Pancreas (tissue), 10 donors: ENCODE measurements around the gene PACS1. TPM values are rescaled to one million over a fixed set of nuclear protein-coding genes. Genes with fewer than 3 reads are reported as not detected.

ENCODE experiments used
- ATAC-seq, 4 donors: fragments of 200-7000 bp; cut with Tn5 transposase; one replicate each; pipeline versions ENCODE4 v1.8.0 to v1.9.1; 2020; ENCODE audit warnings: mild to moderate bottlenecking in 4 of 4, moderate library complexity in 4 of 4
- DNase-seq, 6 donors: peaks; one replicate each; pipeline ENCODE4 v3.0.0-alpha.2; 2020
- FAIRE-seq: peaks from 2 replicates; lab custom pipeline; 2012; peaks lifted over from hg19 to GRCh38; lab: Jason Lieb, UNC
- H3K27ac ChIP-seq, 4 donors: fragments of 200-600 bp; sonication (generic); 1 replicate in 3 of 4; 2 replicates in 1 of 4; pipeline versions ENCODE4 v1.5.0 to v1.8.0; 2020
- H3K27me3 ChIP-seq, 4 donors: fragments of 200-600 bp; one replicate each; pipeline ENCODE4 v1.8.0; 2021
- H3K36me3 ChIP-seq, 3 donors: fragments of 200-600 bp; sonication (generic) in 1 of 3; one replicate each; pipeline versions ENCODE4 v1.5.0 to v1.8.0; 2020 to 2021
- H3K4me1 ChIP-seq, 3 donors: fragments of 200-600 bp; one replicate each; pipeline ENCODE4 v1.8.0; 2021
- H3K4me3 ChIP-seq, 4 donors: fragments of 200-600 bp; sonication (generic) in 2 of 4; one replicate each; pipeline versions ENCODE4 v1.5.0 to v1.8.0; 2020 to 2021
- H3K9me3 ChIP-seq, 4 donors: fragments of 200-600 bp; one replicate each; pipeline ENCODE4 v1.8.0; 2021
- WGBS, 2 donors: extraction: QIAGEN DNeasy Blood & Tissue Kit; methylation state at CpG; one replicate each; pipeline ENCODE4 v1.1.7; 2013; 5-methylcytosine and 5-hydroxymethylcytosine counted together
- intact Hi-C, 3 donors: fragments of 100-400 bp; cut with DNase I; formaldehyde crosslinking; loops; one replicate each; pipeline versions ENCODE4 v1.11.1 to v1.14.2; 2022
- polyA plus RNA-seq, 2 donors: library from polyadenylated mRNA; stranded (reverse); fragments of 200-250 nt; gene quantifications; one replicate each; pipeline ENCODE4 v1.2.3, GENCODE V29; 2013
- total RNA-seq, 6 donors: library from RNA; stranded (reverse); fragmentation: NEBNext Ultra II Directional in 4 of 6; extraction: Animal tissue kit (Norgen Biotek cat#: 25700) in 4 of 6; gene quantifications; one replicate each; pipeline versions ENCODE4 v1.2.1 to v1.2.4, GENCODE V29; 2021 to 2023
- TF ChIP-seq, protein P1 (sequence below), 4 donors: fragments of 200-600 bp; sonication (generic) in 3 of 4; IDR thresholded peaks; one replicate each; pipeline versions ENCODE4 v1.5.0 to v1.8.0; 2021; ENCODE audit warnings: antibody characterized with exemption in 4 of 4
- donor health status: healthy with polysubstance abuse.
- donor health status: DM: no; HTN: no; CAD: no; lungs with moderate emphysema.
- donor health status: DM: no; HTN: no; CAD: no.
- donor health status: control.
- donor health status: control.
- donor health status: Bipolar disorder and iron deficiency.
- donor health status: DM: yes; HTN: yes; CAD: no.
- donor health status: DM: no; HTN: no; CAD: no.
- donor health status: DM: no; HTN: no; CAD: no.
- donor health status: DM: yes; HTN: yes; CAD: no.

The PACS1 gene
- total and polyA plus RNA-seq, 8 donors, result 16.9 to 61.0 (median 27.3) TPM

DNA sequence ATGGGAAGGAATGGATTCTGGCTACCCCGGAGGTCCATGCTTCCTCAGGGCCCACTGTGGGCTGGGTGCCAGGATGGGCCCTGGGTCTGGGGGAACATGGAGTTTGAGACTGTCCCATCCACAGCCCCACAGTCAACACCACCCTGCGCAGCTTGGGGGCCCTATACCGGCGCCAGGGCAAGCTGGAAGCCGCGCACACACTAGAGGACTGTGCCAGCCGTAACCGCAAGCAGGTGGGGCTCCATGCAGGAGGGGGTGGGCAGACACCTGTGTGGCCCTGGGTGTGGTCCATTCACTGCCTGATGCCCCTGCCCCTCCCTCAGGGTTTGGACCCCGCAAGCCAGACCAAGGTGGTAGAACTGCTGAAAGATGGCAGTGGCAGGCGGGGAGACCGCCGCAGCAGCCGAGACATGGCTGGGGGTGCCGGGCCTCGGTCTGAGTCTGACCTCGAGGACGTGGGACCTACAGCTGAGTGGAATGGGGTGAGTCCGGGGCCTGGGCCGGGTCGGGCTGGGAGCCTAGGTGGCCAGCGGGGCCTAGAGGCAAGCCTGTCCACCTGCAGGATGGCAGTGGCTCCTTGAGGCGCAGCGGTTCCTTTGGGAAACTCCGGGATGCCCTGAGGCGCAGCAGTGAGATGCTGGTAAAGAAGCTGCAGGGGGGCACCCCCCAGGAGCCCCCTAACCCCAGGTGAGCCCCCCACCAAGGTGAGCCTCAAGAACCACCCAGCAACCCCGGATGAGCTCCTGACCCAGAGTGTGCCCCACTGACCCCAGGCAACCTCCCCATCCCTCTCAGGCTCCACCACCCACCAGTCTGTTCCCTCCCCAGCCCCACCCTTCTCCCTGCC is 195.7 kb downstream of the PACS1 start:
- H3K4me1 ChIP-seq, result no peaks in the 10 kb centered on the region
- TF ChIP-seq, protein P1, sequence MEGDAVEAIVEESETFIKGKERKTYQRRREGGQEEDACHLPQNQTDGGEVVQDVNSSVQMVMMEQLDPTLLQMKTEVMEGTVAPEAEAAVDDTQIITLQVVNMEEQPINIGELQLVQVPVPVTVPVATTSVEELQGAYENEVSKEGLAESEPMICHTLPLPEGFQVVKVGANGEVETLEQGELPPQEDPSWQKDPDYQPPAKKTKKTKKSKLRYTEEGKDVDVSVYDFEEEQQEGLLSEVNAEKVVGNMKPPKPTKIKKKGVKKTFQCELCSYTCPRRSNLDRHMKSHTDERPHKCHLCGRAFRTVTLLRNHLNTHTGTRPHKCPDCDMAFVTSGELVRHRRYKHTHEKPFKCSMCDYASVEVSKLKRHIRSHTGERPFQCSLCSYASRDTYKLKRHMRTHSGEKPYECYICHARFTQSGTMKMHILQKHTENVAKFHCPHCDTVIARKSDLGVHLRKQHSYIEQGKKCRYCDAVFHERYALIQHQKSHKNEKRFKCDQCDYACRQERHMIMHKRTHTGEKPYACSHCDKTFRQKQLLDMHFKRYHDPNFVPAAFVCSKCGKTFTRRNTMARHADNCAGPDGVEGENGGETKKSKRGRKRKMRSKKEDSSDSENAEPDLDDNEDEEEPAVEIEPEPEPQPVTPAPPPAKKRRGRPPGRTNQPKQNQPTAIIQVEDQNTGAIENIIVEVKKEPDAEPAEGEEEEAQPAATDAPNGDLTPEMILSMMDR (IDR thresholded peaks at IDR 0.05), result no peak
- H3K9me3 ChIP-seq, result no peaks in the 10 kb centered on the region
- peak in 4 of 6 donors; percentile 29 to 83 (median 60) for DNase-seq
- intact Hi-C loops, result no loop called here
- no peak overlapping the region for H3K27ac ChIP-seq
- no peaks in the 10 kb centered on the region for H3K27me3 ChIP-seq
- no peak overlapping the region for H3K4me3 ChIP-seq
- 93 to 95% methylated on average over 23 to 26 of the region's 26 CpGs for WGBS, 2 donors
- FAIRE-seq, result no peak
- H3K36me3 ChIP-seq, result no peaks in the 10 kb centered on the region
- no peak for ATAC-seq

DNA sequence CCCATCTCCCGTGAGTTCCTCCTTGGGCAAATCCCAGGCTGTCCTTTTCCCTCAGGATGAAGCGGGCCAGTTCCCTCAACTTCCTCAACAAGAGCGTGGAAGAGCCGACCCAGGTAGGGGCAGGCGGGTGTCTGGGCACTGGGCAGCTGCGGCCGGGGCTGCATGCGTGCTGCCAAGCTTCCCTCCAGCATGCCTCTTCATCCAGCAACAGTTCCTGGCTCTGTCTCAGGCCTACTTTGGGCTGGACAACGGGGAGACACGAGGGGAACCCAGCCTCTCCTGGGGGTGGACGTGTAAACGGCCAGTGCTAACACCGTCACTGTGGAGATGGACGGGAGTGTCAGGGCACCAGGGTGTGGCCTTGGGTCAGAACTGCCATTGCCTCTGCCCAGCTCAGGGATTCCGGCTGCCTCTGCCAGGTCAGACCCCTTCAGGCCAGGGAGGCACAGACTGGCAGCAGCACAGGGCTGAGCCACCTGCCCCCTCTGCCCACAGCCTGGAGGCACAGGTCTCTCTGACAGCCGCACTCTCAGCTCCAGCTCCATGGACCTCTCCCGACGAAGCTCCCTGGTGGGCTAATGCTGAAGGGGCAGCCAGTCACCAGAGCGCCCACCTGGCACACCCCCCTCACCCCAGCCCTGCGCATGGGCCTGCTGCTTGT is 196.4 kb downstream of the PACS1 start:
- H3K4me1 ChIP-seq, result no peaks in the 10 kb centered on the region
- no peak overlapping the region for H3K4me3 ChIP-seq
- TF ChIP-seq, protein P1 (IDR thresholded peaks at IDR 0.05), result no peak
- intact Hi-C loops, result no loop called here
- no peak for FAIRE-seq
- H3K27ac ChIP-seq, result no peak overlapping the region
- ATAC-seq, result no peak
- H3K36me3 ChIP-seq, result no peaks in the 10 kb centered on the region
- DNase-seq, result peak in 3 of 6 donors; percentile 45 to 82 (median 61)
- 85 to 86% methylated on average over 20 of the region's 20 CpGs for WGBS, 2 donors
- no peaks in the 10 kb centered on the region for H3K27me3 ChIP-seq
- H3K9me3 ChIP-seq, result no peaks in the 10 kb centered on the region

DNA sequence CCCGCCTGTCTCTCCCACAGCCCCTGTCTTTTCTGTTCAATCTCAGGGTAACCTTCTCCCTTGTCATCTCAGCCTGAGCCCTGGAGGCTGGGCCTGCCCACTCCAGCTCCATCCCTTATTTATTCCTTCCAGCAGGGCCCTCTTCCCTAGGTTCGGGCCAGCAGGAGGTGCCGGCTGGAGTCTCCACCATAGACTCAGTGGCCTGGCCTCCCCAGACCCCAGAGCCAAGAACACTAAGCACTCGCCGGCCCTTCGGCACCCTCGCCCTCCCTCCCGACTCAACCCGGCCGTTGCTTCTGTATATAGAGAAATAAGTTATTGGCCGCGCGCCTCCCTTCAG is 196.9 kb downstream of the PACS1 start:
- DNase-seq, result no peak
- H3K4me1 ChIP-seq, result no peaks in the 10 kb centered on the region
- 41 to 42% methylated on average over 13 of the region's 13 CpGs for WGBS, 2 donors
- TF ChIP-seq, protein P1 (IDR thresholded peaks at IDR 0.05), result no peak
- peaks cover 0 to 1% (median 1%) of the 10 kb centered on the region in 3 donors for H3K36me3 ChIP-seq
- no peak for ATAC-seq
- no peaks in the 10 kb centered on the region for H3K9me3 ChIP-seq
- peak overlapping the region; percentile 13 to 96 (median 74) for H3K4me3 ChIP-seq
- intact Hi-C loops, result no loop called here
- H3K27ac ChIP-seq, result peak overlapping the region; percentile 83 to 92 (median 88)
- no peak for FAIRE-seq
- no peaks in the 10 kb centered on the region for H3K27me3 ChIP-seq

DNA sequence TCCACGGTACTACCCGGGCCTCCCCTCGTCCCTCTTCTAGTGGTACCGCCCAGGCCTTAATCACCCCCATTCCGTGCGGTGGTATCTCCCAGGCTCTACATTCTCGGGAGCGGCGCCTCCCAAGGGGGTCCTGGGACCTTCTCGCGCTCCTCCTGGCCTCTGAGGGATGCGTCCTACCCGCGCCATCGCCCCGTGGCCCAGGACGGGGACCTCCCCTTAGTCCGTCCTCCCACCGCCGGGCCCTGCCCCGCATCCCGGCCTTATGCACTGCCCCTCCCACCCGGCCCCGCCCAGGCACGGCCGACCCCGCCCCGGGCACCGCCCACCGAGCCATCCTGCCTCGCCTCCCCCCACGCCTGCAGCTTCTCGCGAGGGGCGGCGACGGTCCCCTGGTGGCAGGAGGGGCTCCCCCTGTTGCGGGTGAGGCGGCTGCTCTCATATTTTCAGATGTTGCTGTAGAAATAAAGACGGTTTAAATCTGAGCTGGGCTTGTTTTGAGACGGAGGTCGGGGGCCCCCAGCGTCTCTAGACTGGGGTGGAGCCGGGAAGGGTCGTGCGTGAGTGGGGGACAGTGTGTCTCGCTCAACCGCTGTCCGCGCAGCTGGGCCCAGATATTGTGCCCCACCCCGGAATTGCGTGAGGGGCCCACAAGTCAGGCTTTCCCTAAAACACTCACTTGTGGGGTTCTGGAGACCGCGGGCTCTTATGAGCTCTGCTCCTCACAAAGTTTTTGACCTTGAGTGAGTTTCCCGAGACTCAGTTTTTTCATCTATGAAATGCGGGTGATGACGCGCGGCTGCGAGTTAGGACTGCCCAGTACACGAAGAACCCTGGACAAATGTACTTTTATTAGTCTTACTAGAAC is 197.5 kb downstream of the PACS1 start:
- H3K36me3 ChIP-seq, result peaks cover 0 to 7% (median 7%) of the 10 kb centered on the region in 3 donors
- no peaks in the 10 kb centered on the region for H3K4me1 ChIP-seq
- H3K27ac ChIP-seq, result peak overlapping the region; percentile 83 to 92 (median 88)
- DNase-seq (peak; percentile 80 to 92 (median 87)), ATAC-seq (peak; percentile 75 to 87 (median 82)), FAIRE-seq (no peak)
- intact Hi-C loops, result no loop called here
- no peaks in the 10 kb centered on the region for H3K27me3 ChIP-seq
- no peaks in the 10 kb centered on the region for H3K9me3 ChIP-seq
- TF ChIP-seq, protein P1 (IDR thresholded peaks at IDR 0.05), result no peak
- H3K4me3 ChIP-seq, result peak overlapping the region; percentile 13 to 96 (median 74)
- 3% methylated on average over 61 of the region's 61 CpGs for WGBS, 2 donors
